GM12873 (cell line): ENCODE data around the gene OGFOD3.

ENCODE experiments used
- CTCF ChIP-seq: IDR thresholded peaks from 2 replicates; pipeline ENCODE4 v1.5.1; 2012; ENCODE audit warnings: low read depth, mild to moderate bottlenecking, moderate library complexity, low read length, control low read depth; ENCODE audit not compliant: insufficient read depth; ENCODE audit errors: missing control alignments

Gene OGFOD3

DNA sequence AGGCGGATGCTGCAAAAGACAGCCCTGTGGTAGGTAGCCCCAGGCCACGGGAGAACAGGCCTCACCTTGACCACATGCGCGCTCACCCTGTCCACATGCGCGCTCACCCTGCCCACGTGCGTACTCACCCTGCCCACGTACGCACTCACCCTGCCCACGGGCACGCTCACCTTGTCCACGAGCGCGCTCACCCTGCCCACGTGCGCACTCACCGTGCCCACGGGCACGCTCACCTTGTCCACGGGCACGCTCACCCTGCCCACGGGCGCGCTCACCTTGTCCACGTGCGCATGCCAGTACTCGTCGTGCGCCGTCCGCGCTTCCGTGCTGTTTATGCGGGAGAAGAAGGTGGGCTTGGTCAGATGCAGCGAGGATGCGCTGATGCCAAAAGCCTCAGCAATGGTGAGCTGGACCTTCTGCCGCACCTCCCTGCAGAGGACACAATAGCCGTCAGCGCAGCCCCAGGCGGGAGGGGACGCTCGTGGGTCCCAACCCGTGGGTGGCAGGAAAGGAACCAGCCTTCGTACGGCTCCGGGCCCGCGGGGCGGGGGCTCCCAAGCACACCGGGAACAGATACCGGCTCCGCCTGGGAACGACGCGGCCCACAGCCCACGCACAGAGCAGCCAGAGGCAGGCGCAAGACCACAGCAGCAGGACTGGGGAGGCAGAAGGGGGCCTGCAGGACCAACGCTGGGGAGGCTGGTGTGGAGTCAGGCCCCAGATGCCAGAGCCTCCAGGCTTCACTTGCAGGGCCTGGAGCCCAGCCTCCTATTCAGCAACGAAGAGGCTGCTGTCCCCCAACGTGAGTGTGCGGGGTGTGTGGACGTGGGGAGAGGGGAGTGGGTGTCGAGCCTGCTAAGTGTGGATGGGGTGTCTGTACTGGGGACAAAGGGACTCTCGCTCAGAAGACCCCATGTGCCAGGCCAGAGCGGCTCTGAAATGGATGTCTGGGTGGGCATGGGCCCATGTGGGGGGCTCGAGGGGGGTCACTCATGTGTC, 14.4 kb downstream of the OGFOD3 start:
- TF ChIP-seq CTCF, result no peak

DNA sequence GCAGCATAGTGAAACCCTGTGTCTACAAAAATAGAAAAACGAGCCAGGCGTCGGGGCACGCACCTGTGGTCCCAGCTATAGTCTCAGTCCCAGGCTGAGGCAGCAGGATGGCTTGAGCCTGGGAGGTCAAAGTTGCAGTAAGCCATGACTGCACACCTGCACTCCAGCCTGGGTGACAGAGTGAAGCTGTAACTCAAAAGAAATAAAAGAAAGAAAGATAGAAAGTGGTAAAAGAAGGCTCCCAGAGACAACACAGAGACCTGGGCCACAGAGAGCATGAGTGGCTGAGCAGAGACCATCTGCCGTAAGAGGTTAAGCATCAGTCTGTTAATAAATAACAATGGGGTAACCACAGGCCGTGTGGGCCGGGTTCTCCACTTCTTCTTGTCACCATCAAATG, 15.5 kb downstream of the OGFOD3 start:
- TF ChIP-seq CTCF, result no peak

DNA sequence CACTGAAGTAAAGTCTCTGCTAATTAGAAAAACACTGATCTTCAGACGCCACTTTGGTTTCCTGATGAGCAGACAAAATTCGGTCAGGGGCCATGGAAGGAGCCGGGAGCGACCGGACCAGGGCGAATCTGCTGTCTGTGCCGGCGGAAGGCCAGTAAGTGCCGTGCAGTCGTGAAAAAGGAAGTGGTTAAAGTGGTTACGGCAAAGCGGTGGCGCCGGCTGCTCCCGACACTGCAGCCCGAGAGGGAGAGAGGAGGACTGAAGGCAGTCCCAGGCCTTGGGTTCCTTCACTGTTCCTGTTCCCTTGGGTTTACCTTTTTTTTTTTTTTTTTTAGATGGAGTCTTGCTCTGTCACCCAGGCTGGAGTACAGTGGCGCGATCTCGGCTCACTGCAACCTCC, 17.6 kb downstream of the OGFOD3 start:
- TF ChIP-seq CTCF, result no peak

DNA sequence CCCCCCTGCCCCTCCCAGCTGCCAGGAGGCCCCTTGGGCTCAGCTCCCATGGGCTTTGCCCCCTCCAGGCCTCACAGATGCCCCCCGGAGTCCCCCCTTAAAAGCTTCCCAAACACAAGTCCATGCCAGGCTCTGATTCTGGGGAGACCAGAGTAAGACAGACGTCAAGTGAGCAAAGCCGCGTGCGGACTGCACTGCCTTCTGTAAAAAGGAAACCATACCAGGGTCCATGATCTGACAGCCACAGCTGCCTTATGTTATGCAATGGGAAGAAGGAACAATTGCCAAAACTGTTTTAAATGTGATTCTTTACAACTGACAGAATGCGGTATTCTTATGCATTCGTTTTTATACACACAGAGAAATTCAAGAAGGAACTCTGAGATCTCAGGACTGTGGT, 18.2 kb downstream of the OGFOD3 start:
- TF ChIP-seq CTCF, result no peak

DNA sequence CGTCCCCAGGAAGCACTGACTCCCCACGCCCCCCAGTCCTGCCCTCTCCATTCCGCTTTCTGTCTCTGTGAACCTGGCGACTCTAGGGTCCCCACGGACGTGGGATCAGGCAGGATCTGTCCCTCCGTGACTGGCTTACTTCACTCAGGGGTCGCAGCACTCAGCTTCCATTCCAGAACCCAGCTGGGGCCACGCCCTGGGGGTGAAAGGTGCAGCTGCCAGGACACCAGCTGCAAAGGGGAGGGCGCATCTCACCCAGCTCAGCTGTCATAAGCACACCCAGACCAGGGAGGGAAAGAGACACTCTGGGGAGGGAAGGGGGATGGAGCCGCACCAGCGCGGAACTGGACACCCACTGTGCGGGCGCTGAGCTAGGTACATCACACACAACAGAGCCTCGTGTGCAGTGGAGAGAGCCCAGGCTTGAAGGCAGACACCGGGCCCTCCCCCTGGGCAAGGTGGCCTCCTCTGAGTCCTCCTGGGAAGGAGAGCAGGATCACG, 18.7 kb downstream of the OGFOD3 start:
- no peak for TF ChIP-seq CTCF

- no peak for TF ChIP-seq CTCF
These were observed 19.3 kb downstream of the OGFOD3 start for GRCh38 chr17:82399041-82399441.

GRCh38 chr17:82397449-82398335, 20.7 kb downstream of the OGFOD3 start:
- no peak for TF ChIP-seq CTCF
